GM04503 (cell line): ENCODE measurements around the gene UPB1.

ENCODE experiments used
- DNase-seq: peaks from one replicate; pipeline ENCODE4 v3.0.0-alpha.2; 2012; ENCODE audit warnings: low read depth

UPB1 gene

GRCh38 chr22:24494528-24495364 lies at the start of gene UPB1:
Gene UPB1 (plus strand): TSS chr22:24495332. CDS start chr22:24495404, 72 bp downstream.
- no peak for DNase-seq

- DNase-seq = no peak
These were observed 49.5 kb upstream of the UPB1 start for GRCh38 chr22:24445481-24446259.

DNA sequence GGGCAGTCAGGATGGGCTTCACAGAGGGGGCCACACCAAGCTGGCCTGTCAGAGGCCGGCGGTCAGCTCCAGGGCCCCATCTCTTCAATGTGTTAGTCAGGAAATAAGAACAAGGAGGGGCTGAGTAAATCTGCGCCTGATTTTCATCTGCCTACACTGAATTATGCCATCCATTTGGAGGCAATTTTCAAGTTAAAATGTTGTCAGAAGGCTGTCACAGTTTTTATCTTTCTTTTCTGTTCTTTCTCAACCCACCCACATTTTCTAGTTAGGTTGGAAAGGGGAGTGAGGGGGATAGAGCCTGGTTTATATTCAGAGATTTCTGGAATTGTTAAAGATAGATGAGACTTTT lies 48.9 kb upstream of the UPB1 start:
- no peak for DNase-seq

DNA sequence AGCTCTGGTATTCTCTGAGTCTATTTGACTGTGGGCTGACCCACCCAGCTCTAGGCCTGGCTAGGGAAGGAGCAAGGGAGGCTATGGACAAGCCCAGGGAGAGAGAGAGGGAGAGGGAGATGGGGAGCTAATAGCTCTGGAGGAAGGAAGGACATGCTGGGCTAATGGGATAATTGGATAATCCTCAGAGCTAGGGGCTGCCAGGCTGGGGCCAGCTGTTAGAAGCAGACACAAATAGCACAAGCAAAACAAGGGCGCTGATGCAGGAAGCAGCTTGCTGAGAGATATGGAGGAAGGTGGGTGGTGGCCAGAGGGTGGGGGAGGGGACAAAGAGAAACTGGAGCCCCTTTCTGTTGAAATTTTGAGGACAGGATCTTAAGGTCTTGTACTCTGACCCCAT lies 44.5 kb upstream of the UPB1 start:
- DNase-seq = no peak

GRCh38 chr22:24451162-24451561 lies 44.0 kb upstream of the UPB1 start:
- DNase-seq = no peak

DNA sequence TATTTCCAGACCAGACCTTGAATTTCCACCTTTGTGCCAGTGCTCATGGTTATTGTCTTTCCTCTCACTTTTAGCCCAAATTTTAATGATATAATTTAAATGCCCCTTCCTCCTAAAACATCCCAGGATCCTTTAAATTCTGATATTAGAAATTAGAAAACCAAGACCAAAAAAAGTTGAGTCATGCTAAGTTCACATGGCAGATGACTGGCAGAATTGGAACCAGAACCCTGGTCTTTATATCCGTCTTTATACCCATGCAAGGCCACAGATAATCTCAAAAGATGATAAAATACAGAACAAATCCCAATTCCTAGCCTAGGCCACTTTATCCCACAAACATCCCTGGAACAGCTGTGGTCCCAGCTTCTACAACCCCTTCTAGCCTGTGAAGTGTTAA lies 41.3 kb upstream of the UPB1 start:
- no peak for DNase-seq

DNA sequence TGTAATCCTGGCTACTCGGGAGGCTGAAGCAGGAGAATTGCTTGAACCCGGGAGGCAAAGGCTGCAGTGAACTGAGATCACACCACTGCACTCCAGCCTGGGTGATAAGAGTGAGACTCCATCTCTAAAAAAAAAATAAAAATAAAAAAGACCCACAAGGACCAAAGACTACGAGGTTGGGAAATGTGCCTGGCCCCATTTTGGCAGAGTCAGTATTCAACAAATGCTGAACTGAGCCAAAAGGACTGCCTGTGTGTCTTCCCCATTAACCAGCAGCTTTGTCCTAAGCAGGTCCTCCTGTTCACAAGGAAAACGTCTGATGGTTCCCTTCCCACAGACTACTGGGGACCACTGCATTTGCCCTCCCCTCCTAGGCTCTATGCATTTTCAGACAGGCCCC lies 40.1 kb upstream of the UPB1 start:
- DNase-seq = no peak

GRCh38 chr22:24455751-24456426 lies 39.2 kb upstream of the UPB1 start:
- no peak for DNase-seq

DNA sequence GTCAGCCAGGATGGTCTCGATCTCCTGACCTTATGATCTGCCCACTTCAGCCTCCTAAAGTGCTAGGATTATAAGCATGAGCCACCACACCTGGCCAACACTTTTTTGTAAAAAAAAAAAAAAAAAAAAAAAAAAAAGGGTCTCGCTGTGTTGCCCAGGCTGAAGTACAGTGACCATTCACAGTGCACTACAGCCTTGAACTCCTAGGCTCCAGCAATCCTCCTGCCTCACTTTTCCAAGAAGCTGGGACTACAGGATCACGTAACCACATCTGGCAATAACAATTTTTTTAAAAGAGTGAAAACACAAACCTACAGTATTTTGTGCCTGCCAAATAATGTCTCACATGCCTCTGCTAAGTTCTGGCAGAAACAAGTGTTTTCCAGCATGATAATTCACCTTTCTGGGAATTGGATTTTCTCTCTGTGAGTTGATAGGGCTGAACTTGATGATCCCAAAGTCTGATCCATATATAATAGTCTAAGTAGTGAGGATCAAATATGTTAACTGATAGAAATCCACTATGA lies 37.2 kb upstream of the UPB1 start:
- no peak for DNase-seq

- no peak for DNase-seq
These were observed 35.2 kb upstream of the UPB1 start for GRCh38 chr22:24459911-24460310.

DNA sequence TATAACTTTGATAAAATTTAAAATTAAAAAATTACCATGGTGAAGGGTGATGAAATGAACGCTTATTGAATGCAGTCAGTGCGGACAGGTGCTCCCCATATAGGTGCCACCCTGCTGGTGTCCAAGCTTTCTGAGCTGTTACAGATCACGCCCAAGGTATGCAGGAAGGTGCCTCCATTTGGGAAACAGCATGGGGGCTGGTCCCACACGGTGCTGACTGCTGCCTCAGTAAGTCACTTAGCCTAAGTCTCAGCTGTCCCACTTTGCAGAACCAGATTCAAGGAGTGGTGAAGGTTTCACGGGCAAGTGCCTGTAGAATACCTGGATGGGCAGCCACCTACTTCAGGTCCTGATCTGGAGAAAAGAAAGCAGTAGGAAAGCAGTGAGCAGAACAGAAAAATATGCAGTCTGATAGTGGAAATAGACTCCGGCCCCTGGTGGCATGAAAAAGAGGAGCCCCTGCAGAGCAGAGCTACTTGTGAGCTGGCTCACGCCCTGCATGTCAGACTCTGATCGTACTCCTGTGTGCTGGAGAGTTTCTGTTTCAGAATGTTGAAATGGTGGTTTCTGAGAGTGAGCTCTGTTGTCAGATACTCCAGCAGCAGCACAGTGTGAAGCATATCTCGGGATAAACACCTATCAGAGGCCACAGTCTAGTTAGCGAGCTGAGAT lies 34.6 kb upstream of the UPB1 start:
- no peak for DNase-seq

DNA sequence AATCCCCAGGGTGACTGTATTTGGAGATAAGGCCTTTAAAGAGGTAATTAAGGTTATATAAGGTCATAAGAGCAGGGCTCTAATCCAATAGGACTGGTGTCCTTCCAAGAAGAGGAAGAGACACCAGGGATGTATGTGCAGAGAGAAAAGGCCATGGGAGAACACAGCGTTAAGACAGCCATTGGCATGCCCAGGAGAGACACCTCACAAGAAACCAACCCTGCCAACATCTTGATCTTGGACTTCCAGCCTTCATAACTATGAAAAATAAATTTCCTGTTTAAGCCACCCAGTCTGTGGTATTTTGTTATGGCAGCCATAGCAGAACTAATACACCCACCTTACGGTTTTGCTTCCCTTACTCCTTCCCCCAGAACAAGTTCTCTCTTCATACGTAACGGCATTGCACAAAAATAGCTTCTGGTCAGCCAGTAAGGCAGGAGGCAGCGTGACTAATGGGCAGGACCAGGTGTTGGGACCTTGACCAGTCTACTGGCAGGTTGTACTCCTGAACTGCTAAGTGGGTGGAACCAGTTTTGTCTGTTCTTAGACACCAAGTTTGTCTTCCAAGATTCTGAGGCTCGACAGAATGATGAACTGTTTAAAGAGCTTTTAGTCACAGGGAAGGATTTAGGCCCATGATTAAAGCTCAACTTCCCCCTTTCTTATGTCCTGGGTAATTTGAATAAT lies 31.9 kb upstream of the UPB1 start:
- no peak for DNase-seq

GRCh38 chr22:24465566-24465965 lies 29.6 kb upstream of the UPB1 start:
- no peak for DNase-seq

DNA sequence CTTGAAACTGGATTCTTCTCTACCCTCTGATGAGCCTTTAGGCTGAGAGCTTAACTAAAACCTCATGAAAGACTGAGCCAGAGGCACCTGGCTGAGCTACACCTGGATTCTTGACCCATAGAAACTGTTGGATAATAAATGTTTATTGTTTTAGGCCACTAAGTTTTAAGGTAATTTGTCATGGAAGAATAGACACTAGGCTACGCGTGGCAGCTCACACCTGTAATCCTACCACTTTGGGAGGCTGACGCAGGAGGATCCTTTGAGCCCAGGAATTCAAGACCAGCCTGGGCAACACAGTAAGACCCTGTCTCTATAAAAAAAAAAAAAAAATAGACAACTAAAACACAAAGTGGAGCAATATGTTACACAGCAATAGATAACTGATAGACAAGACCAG lies 29.2 kb upstream of the UPB1 start:
- no peak for DNase-seq

GRCh38 chr22:24466716-24467328 lies 28.3 kb upstream of the UPB1 start:
- no peak for DNase-seq

DNA sequence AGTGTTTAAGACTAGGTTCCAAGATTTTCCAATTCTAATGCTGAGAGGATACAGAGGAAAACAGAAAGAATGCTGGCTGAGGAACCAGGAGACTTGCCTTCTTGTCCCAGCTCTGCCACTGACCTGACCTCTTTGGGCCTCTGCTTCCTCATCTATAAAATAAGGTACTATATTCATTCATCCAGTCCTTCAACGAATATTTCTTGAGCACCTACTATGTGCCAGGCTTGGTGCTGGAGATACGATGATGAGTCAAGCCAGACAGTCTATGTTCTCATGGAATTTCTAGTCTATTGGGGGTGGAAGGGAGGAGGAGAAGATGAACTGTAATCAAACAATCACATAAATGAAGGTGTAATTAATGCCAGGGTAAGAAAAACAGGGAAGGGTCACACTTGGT lies 27.8 kb upstream of the UPB1 start:
- DNase-seq = no peak

- no peak for DNase-seq
These were observed 23.6 kb upstream of the UPB1 start for GRCh38 chr22:24471570-24471969.

DNA sequence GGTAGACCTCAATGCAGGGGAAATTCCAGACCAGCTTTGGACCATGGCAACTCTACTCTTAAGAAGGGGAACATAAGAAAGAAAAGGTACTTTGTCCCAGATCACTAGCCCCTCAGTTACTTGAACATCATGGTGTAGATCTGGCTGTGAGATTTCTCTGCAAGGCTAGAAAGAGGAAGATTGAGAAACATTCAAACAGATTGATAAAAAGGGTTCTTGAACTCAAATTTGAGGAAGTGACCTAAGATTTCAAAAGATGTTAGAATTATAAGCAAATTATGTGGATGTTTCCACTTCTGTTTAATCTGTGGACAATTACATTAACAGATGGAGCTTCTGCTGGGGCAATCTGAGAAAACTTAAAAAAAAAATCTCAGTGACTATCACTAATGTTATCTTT lies 21.8 kb upstream of the UPB1 start:
- DNase-seq = no peak

- peak; percentile 83 for DNase-seq
These were observed 20.9 kb upstream of the UPB1 start for GRCh38 chr22:24474221-24474620.

DNA sequence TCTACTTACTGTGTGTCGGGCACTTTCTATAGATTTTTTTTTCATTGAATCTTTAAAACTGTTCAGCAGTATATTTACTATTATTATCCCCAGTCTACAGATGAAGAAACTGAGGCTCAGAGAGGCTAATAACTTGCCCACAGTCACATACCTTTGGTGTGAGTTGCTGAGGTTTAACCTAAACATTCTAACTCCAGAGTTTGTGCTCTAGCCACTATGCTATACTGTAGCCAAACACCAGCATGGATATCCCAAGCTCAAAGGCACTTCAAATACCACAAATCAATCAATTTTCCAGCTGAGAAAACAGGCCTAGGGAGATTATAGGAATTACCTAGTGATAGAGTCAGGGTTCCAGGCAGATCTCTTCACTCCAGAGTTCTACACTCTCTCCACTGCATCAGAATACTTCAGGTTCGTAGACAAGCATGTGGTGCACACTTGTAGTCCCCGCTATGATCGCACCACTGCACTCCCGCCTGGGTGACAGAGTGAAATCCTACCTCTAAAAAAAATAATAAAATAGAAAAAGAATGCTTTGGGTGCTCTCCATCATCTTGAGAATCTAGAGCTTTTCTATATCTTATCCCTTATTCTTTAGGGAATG lies 20.4 kb upstream of the UPB1 start:
- no peak for DNase-seq

DNA sequence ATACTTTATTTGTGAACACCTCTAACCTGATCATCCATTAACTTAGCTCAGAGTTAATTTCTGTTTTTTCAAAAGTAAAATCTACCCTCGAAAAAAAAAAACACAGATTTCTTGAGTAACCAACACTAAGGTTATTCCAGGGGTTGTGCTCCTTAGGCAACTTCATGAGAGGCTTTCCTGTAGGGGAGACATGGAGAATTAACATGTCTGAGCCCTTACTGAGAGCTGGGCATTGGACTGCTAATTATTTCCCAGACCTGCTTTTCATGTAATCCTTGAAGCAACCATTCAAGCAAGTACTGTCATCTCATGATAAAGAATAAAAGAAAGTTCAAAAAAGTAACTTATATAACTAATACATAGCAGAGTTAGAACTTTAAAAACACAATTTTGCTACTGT lies 13.5 kb upstream of the UPB1 start:
- no peak for DNase-seq
